ENCODE data around the gene GRID1.

GRCh38 chr10:85603151-85603940, 763.2 kb downstream of the GRID1 start:
- no peak for TF ChIP-seq CTCF (IDR thresholded peaks at IDR 0.05; ENCODE audit: low read length)
- no peak for TF ChIP-seq EZH2phosphoT487 (IDR thresholded peaks at IDR 0.05; ENCODE audit: low read length)
- TF ChIP-seq EZH2 (optimal IDR thresholded peaks at IDR 0.05; ENCODE audit: low read depth, low read length), result no peak
